ENCODE data around the gene PHACTR3.

DNA sequence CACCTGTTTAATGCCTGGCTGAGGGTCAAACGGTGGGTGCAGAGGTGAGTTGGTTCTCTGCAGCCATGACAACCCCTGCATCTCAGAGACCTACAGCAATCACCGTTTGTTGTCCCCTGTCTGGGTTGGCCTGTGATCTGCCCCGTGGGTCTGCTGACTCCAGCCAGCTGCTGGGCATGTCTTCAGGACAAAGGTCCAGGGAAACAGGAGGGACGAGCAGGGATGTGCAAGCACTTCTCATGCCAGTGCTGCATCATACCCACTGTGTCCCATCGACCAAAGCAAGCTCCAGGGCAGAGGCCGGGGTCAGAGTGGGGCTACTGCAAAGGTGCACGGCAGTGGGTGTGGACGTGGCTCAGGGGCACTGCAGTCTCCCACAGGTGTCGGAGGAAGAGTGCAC is 150.2 kb downstream of the PHACTR3 start:
- TF ChIP-seq SP1 (IDR thresholded peaks at IDR 0.05; ENCODE audit: low read depth): no peak
- no peak for TF ChIP-seq POLR2A (IDR thresholded peaks at IDR 0.05; ENCODE audit: borderline replicate concordance, extremely low read depth, insufficient read depth, insufficient read length)
- no peak for TF ChIP-seq POLR2AphosphoS5 (IDR thresholded peaks at IDR 0.05; ENCODE audit: low read depth, low read length)
- TF ChIP-seq, protein P1, sequence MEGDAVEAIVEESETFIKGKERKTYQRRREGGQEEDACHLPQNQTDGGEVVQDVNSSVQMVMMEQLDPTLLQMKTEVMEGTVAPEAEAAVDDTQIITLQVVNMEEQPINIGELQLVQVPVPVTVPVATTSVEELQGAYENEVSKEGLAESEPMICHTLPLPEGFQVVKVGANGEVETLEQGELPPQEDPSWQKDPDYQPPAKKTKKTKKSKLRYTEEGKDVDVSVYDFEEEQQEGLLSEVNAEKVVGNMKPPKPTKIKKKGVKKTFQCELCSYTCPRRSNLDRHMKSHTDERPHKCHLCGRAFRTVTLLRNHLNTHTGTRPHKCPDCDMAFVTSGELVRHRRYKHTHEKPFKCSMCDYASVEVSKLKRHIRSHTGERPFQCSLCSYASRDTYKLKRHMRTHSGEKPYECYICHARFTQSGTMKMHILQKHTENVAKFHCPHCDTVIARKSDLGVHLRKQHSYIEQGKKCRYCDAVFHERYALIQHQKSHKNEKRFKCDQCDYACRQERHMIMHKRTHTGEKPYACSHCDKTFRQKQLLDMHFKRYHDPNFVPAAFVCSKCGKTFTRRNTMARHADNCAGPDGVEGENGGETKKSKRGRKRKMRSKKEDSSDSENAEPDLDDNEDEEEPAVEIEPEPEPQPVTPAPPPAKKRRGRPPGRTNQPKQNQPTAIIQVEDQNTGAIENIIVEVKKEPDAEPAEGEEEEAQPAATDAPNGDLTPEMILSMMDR (IDR thresholded peaks at IDR 0.05 in 2 of 3, conservative IDR thresholded peaks at IDR 0.05 in 1 of 3; ENCODE audit: borderline replicate concordance in 1 of 3, insufficient read depth in 1 of 3, low read depth in 2 of 3, low read length in 2 of 3): no peak
- no peak for TF ChIP-seq RAD21 (IDR thresholded peaks at IDR 0.05; ENCODE audit: low read depth)

Measured in HCT116 (cell line).